ENCODE measurements around the gene ATE1. TPM values are rescaled to one million over a fixed set of nuclear protein-coding genes. Genes with fewer than 3 reads are reported as not detected.

The ATE1 gene
- total RNA-seq, 4 donors from 2014 or later = 31.4 to 47.9 (median 38.3) TPM

- H3K27me3 ChIP-seq = no peaks in the 10 kb centered on the region
- H3K4me1 ChIP-seq = no peaks in the 10 kb centered on the region
- no peaks in the 10 kb centered on the region for H3K36me3 ChIP-seq
- TF ChIP-seq POLR2A (IDR thresholded peaks at IDR 0.05) (no peak), CTCF (IDR thresholded peaks at IDR 0.05) (no peak)
- no peak overlapping the region for H3K4me3 ChIP-seq
- H3K27ac ChIP-seq = no peak overlapping the region
- no peak for DNase-seq
- H3K9me3 ChIP-seq = no peaks in the 10 kb centered on the region
Observed at GRCh38 chr10:121692626-121693025, 235.2 kb downstream of the ATE1 start.

GRCh38 chr10:121690970-121691369, 236.9 kb downstream of the ATE1 start:
- DNase-seq = no peak
- no peaks in the 10 kb centered on the region for H3K36me3 ChIP-seq
- H3K27ac ChIP-seq = no peak overlapping the region
- H3K4me1 ChIP-seq = no peaks in the 10 kb centered on the region
- H3K9me3 ChIP-seq = no peaks in the 10 kb centered on the region
- H3K27me3 ChIP-seq = no peaks in the 10 kb centered on the region
- TF ChIP-seq POLR2A (IDR thresholded peaks at IDR 0.05) (no peak), CTCF (IDR thresholded peaks at IDR 0.05) (no peak)
- no peak overlapping the region for H3K4me3 ChIP-seq

Small RNA genes within 50 kb of the gene (small RNA-seq; reads per million reads assigned to genes)
- 0 reads per million in 2 donors for gene RF00019
- gene RF02219 = 0 reads per million in 2 donors

Other genes with a start within 250 kb of the ATE1 start
- 100 to 1,000 TPM in 2 of 4 donors, 10 to 100 TPM in 2; 59.9 to 175 (median 114) TPM for gene NSMCE4A, start 47.2 kb upstream of the ATE1 start, total RNA-seq
- gene TACC2, start 61.1 kb upstream of the ATE1 start, total RNA-seq = 100 to 1,000 TPM in 2 of 4 donors, 10 to 100 TPM in 2; 91.6 to 140 (median 109) TPM

Data from Peyer's patch (tissue), 4 donors.